OCI-LY1 (cell line): Measurements from ENCODE around the gene DOCK2.

Experiments
- CTCF ChIP-seq: fragments of 200-600 bp; sonication (generic), shearing (Covaris generic); IDR thresholded peaks from 2 replicates; pipeline ENCODE4 v1.5.1; 2017; ENCODE audit warnings: mild to moderate bottlenecking, antibody characterized with exemption, low read length, moderate library complexity, mixed read lengths
- EZH2 ChIP-seq: fragments of 200-600 bp; sonication (generic), shearing (Covaris generic); IDR thresholded peaks from 2 replicates; pipeline ENCODE4 v1.8.0; 2017; ENCODE audit warnings: borderline replicate concordance, mixed run types, mild to moderate bottlenecking, antibody characterized with exemption, low read length, moderate library complexity, mixed read lengths

- TF ChIP-seq CTCF: no peak
- TF ChIP-seq EZH2: no peak
Measured at GRCh38 chr5:169702693-169703481, 65.8 kb downstream of the DOCK2 start.
